Measurements from ENCODE around the gene DDX11. TPM values are rescaled to one million over a fixed set of nuclear protein-coding genes. Genes with fewer than 3 reads are reported as not detected.

Gene DDX11
- total and polyA plus RNA-seq, 9 donors, result 4.2 to 41.4 (median 15.3) TPM

- TF ChIP-seq POLR2A (IDR thresholded peaks at IDR 0.05), result no peak
- no peak for TF ChIP-seq EP300 (IDR thresholded peaks at IDR 0.05)
- peak in 1 of 3 donors; percentile 8 for TF ChIP-seq CTCF (IDR thresholded peaks at IDR 0.05)
- H3K9me3 ChIP-seq, result no peaks in the 10 kb centered on the region
- peak in 3 of 5 donors; percentile 41 to 71 (median 50) for DNase-seq
- intact Hi-C loops (cut with DNase I), result no loop called here
- 2 to 10% (median 4%) methylated on average over 31 to 44 of the region's 45 CpGs for WGBS, 3 donors
- H3K4me1 ChIP-seq (ENCODE audit: insufficient read depth), result peaks cover 2% of the 10 kb centered on the region
- no peaks in the 10 kb centered on the region for H3K27me3 ChIP-seq
- H3K36me3 ChIP-seq, result no peaks in the 10 kb centered on the region
- H3K27ac ChIP-seq, result no peak overlapping the region
- peak overlapping the region; percentile 36 for H3K4me3 ChIP-seq
These were observed 43.7 kb downstream of the DDX11 start for GRCh38 chr12:31117203-31118011.

GRCh38 chr12:31118347-31119191, 44.9 kb downstream of the DDX11 start:
- TF ChIP-seq EP300 (IDR thresholded peaks at IDR 0.05) (no peak), POLR2A (IDR thresholded peaks at IDR 0.05) (no peak), CTCF (IDR thresholded peaks at IDR 0.05) (no peak)
- intact Hi-C loops (cut with DNase I), result no loop called here
- H3K36me3 ChIP-seq, result no peaks in the 10 kb centered on the region
- H3K4me3 ChIP-seq, result peak overlapping the region; percentile 36
- DNase-seq, result peak in 4 of 5 donors; percentile 58 to 74 (median 68)
- 14 to 39% (median 15%) methylated on average over 35 to 44 of the region's 44 CpGs for WGBS, 3 donors
- H3K27ac ChIP-seq, result no peak overlapping the region
- H3K9me3 ChIP-seq, result no peaks in the 10 kb centered on the region
- H3K27me3 ChIP-seq, result no peaks in the 10 kb centered on the region
- peaks cover 2% of the 10 kb centered on the region for H3K4me1 ChIP-seq (ENCODE audit: insufficient read depth)

- peaks cover 2% of the 10 kb centered on the region for H3K4me1 ChIP-seq (ENCODE audit: insufficient read depth)
- no peak for DNase-seq
- no peaks in the 10 kb centered on the region for H3K9me3 ChIP-seq
- TF ChIP-seq CTCF (IDR thresholded peaks at IDR 0.05) (no peak), EP300 (IDR thresholded peaks at IDR 0.05) (no peak), POLR2A (IDR thresholded peaks at IDR 0.05) (no peak)
- intact Hi-C loops (cut with DNase I), result no loop called here
- no peak overlapping the region for H3K27ac ChIP-seq
- H3K27me3 ChIP-seq, result no peaks in the 10 kb centered on the region
- H3K36me3 ChIP-seq, result no peaks in the 10 kb centered on the region
- WGBS, 3 donors, result 14 to 51% (median 27%) methylated on average over 11 to 33 of the region's 34 CpGs
- H3K4me3 ChIP-seq, result peak overlapping the region; percentile 36
These were observed 45.6 kb downstream of the DDX11 start for GRCh38 chr12:31119192-31119802.

GRCh38 chr12:31119803-31120211, 46.1 kb downstream of the DDX11 start:
- TF ChIP-seq CTCF (IDR thresholded peaks at IDR 0.05), result no peak
- TF ChIP-seq EP300 (IDR thresholded peaks at IDR 0.05), result no peak
- no peak for TF ChIP-seq POLR2A (IDR thresholded peaks at IDR 0.05)
- Histone ChIP-seq H3K36me3 (no peaks in the 10 kb centered on the region), H3K4me3 (no peak overlapping the region), H3K4me1 (ENCODE audit: insufficient read depth) (peaks cover 2% of the 10 kb centered on the region), H3K27ac (no peak overlapping the region), H3K27me3 (no peaks in the 10 kb centered on the region), H3K9me3 (no peaks in the 10 kb centered on the region)
- 20 to 92% methylated on average over 1 to 24 of the region's 24 CpGs; no CpG with 5 or more reads in 1 of the 3 donors for WGBS, 3 donors
- no peak for DNase-seq
- intact Hi-C loops (cut with DNase I), result no loop called here

All from ovary (tissue), 9 donors.